ENCODE measurements around the gene NUP42.

The NUP42 gene

GRCh38 chr7:23247046-23247602, 65.3 kb downstream of the NUP42 start:
- H3K9me3 ChIP-seq (ENCODE audit: control insufficient read depth, insufficient read depth, low read depth, low read length): no peaks in the 10 kb centered on the region
- H3K4me3 ChIP-seq (ENCODE audit: low read depth, low read length): no peak overlapping the region
- no peaks in the 10 kb centered on the region; the same call in 1 of the 2 replicates for H3K4me1 ChIP-seq (ENCODE audit: control insufficient read depth, insufficient read depth, low read length)
- H3K27ac ChIP-seq (ENCODE audit: extremely low read depth, low read depth, low read length): no peak overlapping the region
- H3K36me3 ChIP-seq (ENCODE audit: control insufficient read depth in 2 of 2, insufficient read depth in 1 of 2, low read length in 2 of 2): no peaks in the 10 kb centered on the region
- ChIA-PET CTCF (interaction anchor here (0.6 to 1.4 kb wide), 2 partner anchors 16 to 822 kb away, joined by 3 to 6 read pairs; no protein-coding TSS in a partner anchor), POLR2A (no interaction called here)
- no peak for TF ChIP-seq ZNF433 (tag by site-specific recombination; IDR thresholded peaks at IDR 0.05; ENCODE audit: low read depth)
- TF ChIP-seq ZBTB20 (tag by site-specific recombination; IDR thresholded peaks at IDR 0.05): no peak
- no peak for TF ChIP-seq MYNN (tag by site-specific recombination; IDR thresholded peaks at IDR 0.05; ENCODE audit: borderline replicate concordance)
- no peak for TF ChIP-seq ZNF692 (tag by site-specific recombination; IDR thresholded peaks at IDR 0.05)
- TF ChIP-seq RBAK (tag by site-specific recombination; IDR thresholded peaks at IDR 0.05): no peak
- TF ChIP-seq ZNF354C (tag by site-specific recombination; IDR thresholded peaks at IDR 0.05; ENCODE audit: borderline replicate concordance, low read depth): no peak
- TF ChIP-seq ZNF629 (tag by site-specific recombination; IDR thresholded peaks at IDR 0.05): no peak
- no peak for TF ChIP-seq ZNF391 (tag by site-specific recombination; IDR thresholded peaks at IDR 0.05; ENCODE audit: borderline replicate concordance, low read depth)
- TF ChIP-seq ZIC2 (tag by site-specific recombination; IDR thresholded peaks at IDR 0.05): no peak
- TF ChIP-seq EGR2 (tag by site-specific recombination; IDR thresholded peaks at IDR 0.05; ENCODE audit: low read depth): no peak
- no peak for TF ChIP-seq KLF10 (tag by site-specific recombination; IDR thresholded peaks at IDR 0.05)
- no peak for TF ChIP-seq ZFHX2 (tag by site-specific recombination; conservative IDR thresholded peaks at IDR 0.05)
- TF ChIP-seq SCRT2 (tag by site-specific recombination; IDR thresholded peaks at IDR 0.05): no peak
- no peak for TF ChIP-seq ZNF302 (tag by site-specific recombination; IDR thresholded peaks at IDR 0.05; ENCODE audit: low read depth)
- no peak for TF ChIP-seq KLF9 (tag by site-specific recombination; IDR thresholded peaks at IDR 0.05; ENCODE audit: low read depth)
- no peak for TF ChIP-seq SETDB1 (IDR thresholded peaks at IDR 0.05; ENCODE audit: insufficient read length, low read length)

GRCh38 chr7:23247603-23248335, 65.9 kb downstream of the NUP42 start:
- CTCF ChIA-PET: interaction anchor here (0.6 to 1.4 kb wide), 3 partner anchors 15 to 821 kb away, joined by 3 to 6 read pairs (median 3); no protein-coding TSS in a partner anchor
- POLR2A ChIA-PET: no interaction called here
- Histone ChIP-seq H3K36me3 (ENCODE audit: control insufficient read depth in 2 of 2, insufficient read depth in 1 of 2, low read length in 2 of 2) (no peaks in the 10 kb centered on the region), H3K27ac (ENCODE audit: extremely low read depth, low read depth, low read length) (no peak overlapping the region), H3K4me3 (ENCODE audit: low read depth, low read length) (no peak overlapping the region), H3K4me1 (ENCODE audit: control insufficient read depth, insufficient read depth, low read length) (no peaks in the 10 kb centered on the region; the same call in 1 of the 2 replicates), H3K9me3 (ENCODE audit: control insufficient read depth, insufficient read depth, low read depth, low read length) (no peaks in the 10 kb centered on the region)
- TF ChIP-seq ZNF658 (tag by site-specific recombination; IDR thresholded peaks at IDR 0.05) (no peak), ZBTB21 (tag by site-specific recombination; IDR thresholded peaks at IDR 0.05) (no peak), ZNF654 (tag by site-specific recombination; IDR thresholded peaks at IDR 0.05; ENCODE audit: low read depth) (no peak), ZNF580 (tag by site-specific recombination; IDR thresholded peaks at IDR 0.05) (no peak), MZF1 (tag by site-specific recombination; IDR thresholded peaks at IDR 0.05; ENCODE audit: borderline replicate concordance) (no peak), ZNF571 (tag by site-specific recombination; IDR thresholded peaks at IDR 0.05) (no peak), ZNF510 (tag by site-specific recombination; IDR thresholded peaks at IDR 0.05; ENCODE audit: insufficient replicate concordance) (no peak), ZNF19 (tag by site-specific recombination; IDR thresholded peaks at IDR 0.05; ENCODE audit: low read depth) (no peak)

Measured in HEK293 (cell line).